ENCODE data around the gene ZNF512B.

Gene ZNF512B

DNA sequence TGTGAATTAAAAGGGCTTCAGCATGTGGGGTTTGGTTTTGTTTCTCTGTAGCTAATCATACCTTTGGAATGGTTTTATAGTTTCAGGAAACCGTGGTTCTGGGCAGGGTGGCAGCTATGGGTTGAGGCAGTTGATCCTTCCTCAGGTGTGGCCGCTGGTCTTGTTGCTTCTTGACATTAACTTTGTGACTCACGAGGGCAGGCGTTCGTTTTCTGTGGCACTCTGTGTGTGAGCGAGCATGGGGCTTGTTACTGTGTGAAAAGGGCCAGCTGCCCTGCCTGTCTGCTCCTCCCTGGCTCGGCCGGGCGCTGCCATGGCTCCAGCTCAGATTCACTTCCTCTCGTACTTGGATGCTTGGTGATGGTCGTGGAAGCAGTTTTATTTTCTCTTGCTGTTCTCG is 58.6 kb downstream of the ZNF512B start:
- H3K4me1 ChIP-seq (ENCODE audit: low read length): no peaks in the 10 kb centered on the region
- H3K27ac ChIP-seq (ENCODE audit: low read length): no peak overlapping the region
- H4K20me1 ChIP-seq (ENCODE audit: insufficient read depth, low read length): peaks cover 66% of the 10 kb centered on the region
- no peaks in the 10 kb centered on the region for H3K27me3 ChIP-seq (ENCODE audit: low read depth, low read length)
- H3K4me2 ChIP-seq (ENCODE audit: low read length): no peak overlapping the region
- no peak overlapping the region for H2AFZ ChIP-seq (ENCODE audit: low read depth, low read length)
- no peak overlapping the region for H3K9ac ChIP-seq (ENCODE audit: low read length)
- H3K4me3 ChIP-seq (ENCODE audit: low read length): no peak overlapping the region
- H3K9me3 ChIP-seq (ENCODE audit: insufficient read depth, low read length): no peaks in the 10 kb centered on the region
- peaks cover 99% of the 10 kb centered on the region for H3K79me2 ChIP-seq (ENCODE audit: low read length)
- TF ChIP-seq, protein P1, sequence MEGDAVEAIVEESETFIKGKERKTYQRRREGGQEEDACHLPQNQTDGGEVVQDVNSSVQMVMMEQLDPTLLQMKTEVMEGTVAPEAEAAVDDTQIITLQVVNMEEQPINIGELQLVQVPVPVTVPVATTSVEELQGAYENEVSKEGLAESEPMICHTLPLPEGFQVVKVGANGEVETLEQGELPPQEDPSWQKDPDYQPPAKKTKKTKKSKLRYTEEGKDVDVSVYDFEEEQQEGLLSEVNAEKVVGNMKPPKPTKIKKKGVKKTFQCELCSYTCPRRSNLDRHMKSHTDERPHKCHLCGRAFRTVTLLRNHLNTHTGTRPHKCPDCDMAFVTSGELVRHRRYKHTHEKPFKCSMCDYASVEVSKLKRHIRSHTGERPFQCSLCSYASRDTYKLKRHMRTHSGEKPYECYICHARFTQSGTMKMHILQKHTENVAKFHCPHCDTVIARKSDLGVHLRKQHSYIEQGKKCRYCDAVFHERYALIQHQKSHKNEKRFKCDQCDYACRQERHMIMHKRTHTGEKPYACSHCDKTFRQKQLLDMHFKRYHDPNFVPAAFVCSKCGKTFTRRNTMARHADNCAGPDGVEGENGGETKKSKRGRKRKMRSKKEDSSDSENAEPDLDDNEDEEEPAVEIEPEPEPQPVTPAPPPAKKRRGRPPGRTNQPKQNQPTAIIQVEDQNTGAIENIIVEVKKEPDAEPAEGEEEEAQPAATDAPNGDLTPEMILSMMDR (IDR thresholded peaks at IDR 0.05; ENCODE audit: low read depth, low read length): no peak
- TF ChIP-seq EZH2phosphoT487 (IDR thresholded peaks at IDR 0.05; ENCODE audit: low read depth): no peak
- no peaks in the 10 kb centered on the region for H3K36me3 ChIP-seq (replicated peaks; ENCODE audit: low read depth, low read length)

DNA sequence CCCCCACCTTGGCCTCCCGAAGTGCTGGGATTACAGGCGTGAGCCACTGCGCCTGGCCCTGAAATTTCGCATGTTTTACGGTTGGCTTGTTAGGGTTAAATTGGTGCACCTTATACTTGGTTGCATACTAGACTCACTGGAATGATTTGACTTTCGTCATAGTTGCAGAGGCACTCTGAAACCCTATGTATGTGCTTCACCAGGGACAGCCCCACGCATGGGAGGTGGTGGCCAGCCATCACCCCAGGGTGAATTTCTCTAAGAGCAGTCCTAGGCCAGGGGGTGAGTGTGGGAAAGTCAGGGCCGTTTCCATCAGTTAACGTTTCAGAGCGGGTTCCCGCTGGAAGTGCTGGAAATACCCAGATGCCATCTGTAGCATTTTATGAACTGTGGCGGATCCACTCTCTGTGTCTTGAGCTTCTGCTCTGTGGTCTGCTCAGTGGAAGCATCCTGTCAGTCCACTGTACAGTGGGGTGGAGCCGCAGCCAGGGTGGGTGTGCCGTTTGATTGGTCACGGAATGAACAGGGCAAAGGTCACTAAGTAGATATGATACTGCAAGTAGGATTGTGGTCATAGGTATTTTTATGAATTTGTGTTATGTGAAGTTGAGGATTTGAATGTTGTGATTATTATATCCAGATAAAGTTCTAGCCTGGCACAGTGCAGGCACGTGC is 61.6 kb downstream of the ZNF512B start:
- Histone ChIP-seq H2AFZ (ENCODE audit: low read depth, low read length) (no peak overlapping the region), H3K9ac (ENCODE audit: low read length) (no peak overlapping the region), H4K20me1 (ENCODE audit: insufficient read depth, low read length) (peaks cover 70% of the 10 kb centered on the region), H3K4me1 (ENCODE audit: low read length) (no peaks in the 10 kb centered on the region), H3K27me3 (ENCODE audit: low read depth, low read length) (no peaks in the 10 kb centered on the region), H3K9me3 (ENCODE audit: insufficient read depth, low read length) (no peaks in the 10 kb centered on the region), H3K4me3 (ENCODE audit: low read length) (no peak overlapping the region), H3K79me2 (ENCODE audit: low read length) (peaks cover 98% of the 10 kb centered on the region), H3K4me2 (ENCODE audit: low read length) (no peak overlapping the region), H3K36me3 (replicated peaks; ENCODE audit: low read depth, low read length) (no peaks in the 10 kb centered on the region), H3K27ac (ENCODE audit: low read length) (no peak overlapping the region)
- TF ChIP-seq, protein P1 (IDR thresholded peaks at IDR 0.05; ENCODE audit: low read depth, low read length): no peak
- no peak for TF ChIP-seq EZH2phosphoT487 (IDR thresholded peaks at IDR 0.05; ENCODE audit: low read depth)

Data from OCI-LY3 (cell line).